Measurements from ENCODE around the gene CCNG2. TPM values are rescaled to one million over a fixed set of nuclear protein-coding genes. Genes with fewer than 3 reads are reported as not detected.

Gene CCNG2
- total and polyA plus RNA-seq, 2 of the 4 experiments (the other 2 are of a cell fraction): 11.3 to 14.9 TPM

GRCh38 chr4:77154065-77154464 lies 2.9 kb upstream of the CCNG2 start:
- H3K23ac ChIP-seq (ENCODE audit: low read depth, low read length): no peak overlapping the region

More at GRCh38 chr4:77154065-77154464, 2.9 kb upstream of the CCNG2 start:
- H4K20me1 ChIP-seq (ENCODE audit: insufficient read depth, low read length): peaks cover 7% of the 10 kb centered on the region
- DNase-seq: no peak
- no peak overlapping the region for H4K5ac ChIP-seq (ENCODE audit: low read depth, low read length)
- no peak overlapping the region for H4K8ac ChIP-seq (ENCODE audit: low read depth in 2 of 2, low read length in 2 of 2)
- no peaks in the 10 kb centered on the region for H3K9me3 ChIP-seq (ENCODE audit: control insufficient read depth, insufficient read depth, low read length)
- no peak overlapping the region for H2AK9ac ChIP-seq (replicated peaks; ENCODE audit: low read depth, low read length, poor library complexity)
- H3K36me3 ChIP-seq (ENCODE audit: control insufficient read depth, insufficient read depth, low read length): no peaks in the 10 kb centered on the region
- in situ Hi-C loops (cut with MboI; ENCODE audit: low sequenced_read_pairs) (loop anchor here (25.0 kb wide), 1 partner anchor 392 kb away; no protein-coding TSS in a partner anchor), dilution Hi-C loops (cut with HindIII; ENCODE audit: low sequenced_read_pairs, unreplicated experiment) (no loop called here), intact Hi-C loops (cut with micrococcal nuclease) (loop anchor here (5.0 kb wide), 1 partner anchor 57 kb away; no protein-coding TSS in a partner anchor)
- CTCF ChIA-PET: no interaction called here
- no peak overlapping the region for H2BK120ac ChIP-seq (ENCODE audit: low read depth, low read length)
- no peak overlapping the region for H2BK20ac ChIP-seq (ENCODE audit: low read depth, low read length)
- H3K14ac ChIP-seq (replicated peaks; ENCODE audit: low read depth, low read length): no peak overlapping the region
- no peak overlapping the region for H2AFZ ChIP-seq (replicated peaks; ENCODE audit: low read length, poor library complexity)
- no peak overlapping the region for H3K27ac ChIP-seq (ENCODE audit: insufficient read depth, low read length)
- H3K4me3 ChIP-seq (ENCODE audit: insufficient read depth, low read depth, low read length): no peak overlapping the region
- no TSS peak for BruUV-seq (replicated peaks)
- H4K91ac ChIP-seq (ENCODE audit: insufficient read depth, low read depth, low read length): no peak overlapping the region
- H3K4me1 ChIP-seq (ENCODE audit: control insufficient read depth, insufficient read depth, low read length): no peaks in the 10 kb centered on the region
- H3K27me3 ChIP-seq (ENCODE audit: control insufficient read depth, insufficient read depth, low read length): peaks cover 8% of the 10 kb centered on the region
- H3K56ac ChIP-seq (ENCODE audit: extremely low read depth, insufficient read depth, low read length): no peak overlapping the region
- no peak overlapping the region for H3K4ac ChIP-seq (ENCODE audit: low read depth, low read length)
- H2BK15ac ChIP-seq (ENCODE audit: low read depth, low read length): no peak overlapping the region
- TF ChIP-seq USF2 (IDR thresholded peaks at IDR 0.05; ENCODE audit: low read depth, low read length) (no peak), RAD21 (IDR thresholded peaks at IDR 0.05; ENCODE audit: low read length) (no peak), POLR2A (IDR thresholded peaks at IDR 0.05; ENCODE audit: low read depth, low read length) (no peak), BHLHE40 (IDR thresholded peaks at IDR 0.05; ENCODE audit: low read depth, low read length) (no peak), SMC3 (IDR thresholded peaks at IDR 0.05; ENCODE audit: low read depth, low read length) (no peak), MAZ (IDR thresholded peaks at IDR 0.05; ENCODE audit: borderline replicate concordance, low read depth, low read length) (no peak), FOS (IDR thresholded peaks at IDR 0.05; ENCODE audit: low read depth, low read length) (no peak), CHD1 (IDR thresholded peaks at IDR 0.05; ENCODE audit: low read depth, low read length) (no peak), CEBPB (IDR thresholded peaks at IDR 0.05; ENCODE audit: low read depth, low read length) (no peak), CTCF (conservative IDR thresholded peaks at IDR 0.05; ENCODE audit: low read depth, low read length) (no peak), MXI1 (IDR thresholded peaks at IDR 0.05; ENCODE audit: borderline replicate concordance, low read depth, low read length) (no peak), RCOR1 (IDR thresholded peaks at IDR 0.05; ENCODE audit: insufficient replicate concordance, low read length) (no peak), MAFK (IDR thresholded peaks at IDR 0.05; ENCODE audit: low read depth, low read length) (no peak), NFE2L2 (IDR thresholded peaks at IDR 0.05; ENCODE audit: low read depth, low read length) (no peak), RFX5 (IDR thresholded peaks at IDR 0.05; ENCODE audit: low read depth, low read length) (no peak), ELK1 (IDR thresholded peaks at IDR 0.05; ENCODE audit: borderline replicate concordance, low read depth, low read length) (no peak)
- peaks cover 3 to 13% of the 10 kb centered on the region in 2 experiments; a peak in 3 of 4 replicates for H3K79me1 ChIP-seq (ENCODE audit: low read depth in 1 of 2, low read length in 2 of 2)
- no peak overlapping the region for H2BK5ac ChIP-seq (ENCODE audit: low read depth, low read length, poor library complexity, severe bottlenecking)
- H3K9me1 ChIP-seq (ENCODE audit: insufficient read depth, low read length): no peaks in the 10 kb centered on the region
- H3K9ac ChIP-seq (ENCODE audit: low read depth, low read length): no peak overlapping the region
- no peak overlapping the region for H3K4me2 ChIP-seq (ENCODE audit: low read depth, low read length)
- H2AK5ac ChIP-seq (ENCODE audit: low read depth, low read length): no peak overlapping the region
- no peak for ATAC-seq (ENCODE audit: low read depth)
- POLR2A ChIA-PET (ENCODE audit: unreplicated experiment): no interaction called here
- no peak overlapping the region for H3K18ac ChIP-seq (ENCODE audit: low read depth, low read length)

Measured in IMR-90 (cell line).